GM19455 (cell line): ENCODE data around the gene GSTM3.
"Not testable (repeated sequence)": the region's sequence is repeated elsewhere in the genome, so short reads cannot be mapped to it uniquely, and the experiment has no call there.

Experiments used
- ATAC-seq: cut with Tn5 transposase; IDR thresholded peaks from one replicate; pipeline ENCODE4 v1.9.1; 2021; ENCODE audit not compliant: unreplicated experiment

Gene GSTM3

GRCh38 chr1:109762821-109763645, 22.2 kb upstream of the GSTM3 start:
- ATAC-seq: no peak

- no peak for ATAC-seq
These were observed 21.3 kb upstream of the GSTM3 start for GRCh38 chr1:109762039-109762585.

GRCh38 chr1:109761227-109762038, 20.6 kb upstream of the GSTM3 start:
- no peak for ATAC-seq

GRCh38 chr1:109760581-109761226, 19.9 kb upstream of the GSTM3 start:
- no peak for ATAC-seq

- ATAC-seq: no peak
These were observed 18.9 kb upstream of the GSTM3 start for GRCh38 chr1:109759513-109760334.

- no peak for ATAC-seq
These were observed 17.3 kb upstream of the GSTM3 start for GRCh38 chr1:109757936-109758786.

GRCh38 chr1:109756848-109757521, 16.1 kb upstream of the GSTM3 start:
- no peak for ATAC-seq

- not testable (repeated sequence) for ATAC-seq
These were observed 15.5 kb upstream of the GSTM3 start for GRCh38 chr1:109756325-109756724.

GRCh38 chr1:109754738-109755137, 13.9 kb upstream of the GSTM3 start:
- no peak for ATAC-seq

GRCh38 chr1:109751531-109752260, 10.9 kb upstream of the GSTM3 start:
- ATAC-seq: no peak

- ATAC-seq: no peak
These were observed 10.1 kb upstream of the GSTM3 start for GRCh38 chr1:109750920-109751319.

- ATAC-seq: no peak
These were observed 9.5 kb upstream of the GSTM3 start for GRCh38 chr1:109750241-109750882.

GRCh38 chr1:109749221-109749620, 8.4 kb upstream of the GSTM3 start:
- no peak for ATAC-seq

GRCh38 chr1:109748311-109748710, 7.5 kb upstream of the GSTM3 start:
- not testable (repeated sequence) for ATAC-seq

- peak; percentile 92 for ATAC-seq
These were observed 862 bp downstream of the GSTM3 start for GRCh38 chr1:109739738-109740614.

- no peak for ATAC-seq
These were observed 7.5 kb downstream of the GSTM3 start for GRCh38 chr1:109733236-109733870.
